DND-41 (cell line): ENCODE data around the gene ITGA2B.

ENCODE experiments used
- CTCF ChIP-seq: IDR thresholded peaks from 2 replicates; pipeline ENCODE4 v1.5.1; 2012; ENCODE audit warnings: borderline replicate concordance, low read length, moderate library complexity, mild to moderate bottlenecking; ENCODE audit not compliant: poor library complexity, severe bottlenecking; ENCODE audit errors: extremely low read depth
- EZH2 ChIP-seq: IDR thresholded peaks from 3 replicates; pipeline ENCODE4 v1.6.1; 2012; ENCODE audit warnings: borderline replicate concordance, low read depth, mild to moderate bottlenecking, moderate library complexity, low read length, inconsistent platforms; ENCODE audit not compliant: severe bottlenecking

DNA sequence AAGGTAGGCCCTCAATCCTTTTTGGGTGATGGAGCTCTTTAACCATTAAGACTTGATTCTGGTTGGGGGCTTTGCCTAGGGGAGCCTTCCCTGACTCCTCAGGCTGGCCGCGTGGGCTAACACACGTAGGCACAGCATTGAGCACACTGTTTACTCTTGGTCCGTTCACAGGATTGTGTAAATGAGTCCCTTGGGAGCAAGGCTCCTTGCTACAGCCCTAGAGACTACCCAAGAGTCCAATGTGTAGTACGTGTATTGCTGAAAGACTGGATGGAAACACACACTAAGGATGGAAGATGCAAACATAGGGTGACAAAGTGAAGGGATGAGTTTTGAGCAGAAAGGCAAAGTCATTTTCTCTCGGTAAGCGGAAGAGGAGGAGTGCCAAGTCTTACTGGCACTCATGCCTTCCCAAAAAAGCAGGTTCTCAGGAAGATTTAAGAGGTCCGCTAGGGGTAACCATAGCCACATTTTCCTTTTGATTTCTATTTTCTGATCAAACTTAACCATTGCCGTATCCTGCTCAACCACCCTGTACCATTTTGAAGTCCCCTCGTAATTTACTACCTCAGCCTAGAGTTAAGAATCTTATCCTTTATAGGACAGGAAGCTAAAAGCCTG is 911 bp upstream of the ITGA2B start:
- TF ChIP-seq CTCF (no peak), EZH2 (no peak)
